GM12878 (cell line): ENCODE results near the gene PRDX1. TPM values are rescaled to one million over a fixed set of nuclear protein-coding genes. Genes with fewer than 3 reads are reported as not detected.

Experiments
- ATAC-seq: fragments of 200-7000 bp; cut with Tn5 transposase; 3 replicates; pipeline ENCODE4 v1.9.1; 2020; ENCODE audit warnings: mild to moderate bottlenecking, moderate library complexity
- BruUV-seq: library from RNA; stranded (reverse); fragments of 400-500 nt; replicated peaks from 2 replicates; lab custom pipeline; 2021; lab: Mats Ljungman, UMichigan
- CTCF ChIA-PET: fragments of 300-600 bp; sonication (Branson Sonifier 250); formaldehyde crosslinking; extraction: SDS; loops from one replicate; lab custom pipeline; 2021; ENCODE audit warnings: inconsistent platforms; lab: Yijun Ruan, JAX
- POLR2A ChIA-PET: fragments of 350-600 bp; formaldehyde crosslinking; extraction: SDS; loops from one replicate; lab custom pipeline; 2021; ENCODE audit warnings: inconsistent platforms; lab: Charles Lee
- RAD21 ChIA-PET: fragments of 300-600 bp; sonication (Branson Sonifier 250); formaldehyde crosslinking; loops from one replicate; lab custom pipeline; 2023; ENCODE audit warnings: antibody characterized with exemption; ENCODE audit not compliant: unreplicated experiment; lab: Charles Lee
- SMC1A ChIA-PET: fragments of 300-600 bp; sonication (Branson Sonifier 250); formaldehyde crosslinking; loops from one replicate; lab custom pipeline; 2023; ENCODE audit not compliant: unreplicated experiment, uncharacterized antibody; lab: Charles Lee
- DNase-seq: peaks from one replicate; pipeline ENCODE4 v3.0.0-alpha.2; 2011; ENCODE audit warnings: low read depth, low spot score
- FAIRE-seq: peaks from 3 replicates; lab custom pipeline; 2011; peaks lifted over from hg19 to GRCh38; lab: Jason Lieb, UNC
- H2AFZ ChIP-seq: 2 replicates; pipeline ENCODE4 v1.6.0; 2011; ENCODE audit warnings: low read depth, low read length, control low read depth; ENCODE audit not compliant: control insufficient read depth
- H3K27ac ChIP-seq: 2 replicates; pipeline ENCODE4 v1.5.1; 2011; ENCODE audit warnings: control low read depth; ENCODE audit not compliant: control insufficient read depth, insufficient read depth
- H3K27me3 ChIP-seq, 2 experiments: replicated peaks in 1 of 2; 2 replicates each; pipeline versions ENCODE4 v1.6.0 to v1.6.1; 2011; ENCODE audit warnings: low read length in 1 of 2; ENCODE audit not compliant: control insufficient read depth in 2 of 2, insufficient read depth in 2 of 2
- H3K36me3 ChIP-seq, 2 experiments: 2 replicates each; pipeline ENCODE4 v1.5.1; 2011; ENCODE audit warnings: low read length in 1 of 2; ENCODE audit not compliant: control insufficient read depth in 2 of 2, insufficient read depth in 2 of 2
- H3K4me1 ChIP-seq: 2 replicates; pipeline ENCODE4 v1.6.1; 2011; ENCODE audit warnings: mild to moderate bottlenecking, low read length, moderate library complexity, mixed read lengths; ENCODE audit not compliant: control insufficient read depth, insufficient read depth
- H3K4me2 ChIP-seq: 2 replicates; pipeline ENCODE4 v1.6.0; 2011; ENCODE audit warnings: control low read depth; ENCODE audit not compliant: control insufficient read depth, insufficient read depth
- H3K4me3 ChIP-seq: fragments of 200-600 bp; sonication (generic); 2 replicates; pipeline ENCODE4 v1.5.1; 2016
- H3K79me2 ChIP-seq: 2 replicates; pipeline ENCODE4 v1.6.0; 2011; ENCODE audit warnings: low read length; ENCODE audit not compliant: control insufficient read depth, insufficient read depth
- H3K9ac ChIP-seq: 2 replicates; pipeline ENCODE4 v1.8.0; 2011; ENCODE audit warnings: low read length, control low read depth, mixed read lengths; ENCODE audit not compliant: control insufficient read depth, insufficient read depth
- H3K9me3 ChIP-seq: replicated peaks from 3 replicates; pipeline ENCODE4 v1.5.1; 2011; ENCODE audit warnings: mild to moderate bottlenecking, low read length; ENCODE audit not compliant: control insufficient read depth, insufficient read depth
- H4K20me1 ChIP-seq: 2 replicates; pipeline ENCODE4 v1.6.0; 2011; ENCODE audit not compliant: control insufficient read depth, insufficient read depth
- KAT2A ChIP-seq: conservative IDR thresholded peaks from 2 replicates; pipeline ENCODE4 v1.6.1; 2011; ENCODE audit warnings: low read depth, low read length; ENCODE audit not compliant: control insufficient read depth
- MEF2A ChIP-seq: IDR thresholded peaks from 2 replicates; pipeline ENCODE4 v1.6.1; 2011; ENCODE audit warnings: low read depth, mild to moderate bottlenecking, low read length, moderate library complexity; ENCODE audit not compliant: insufficient read depth
- NFYA ChIP-seq: IDR thresholded peaks from 2 replicates; pipeline ENCODE4 v1.6.1; 2011; ENCODE audit warnings: low read depth, mild to moderate bottlenecking, low read length, improper control_type of control experiment, borderline replicate concordance
- SP1 ChIP-seq: IDR thresholded peaks from one replicate; pipeline ENCODE4 v1.6.1; 2011; ENCODE audit warnings: low read depth, low read length
- STAT3 ChIP-seq: IDR thresholded peaks from 2 replicates; pipeline ENCODE4 v1.6.1; 2011; ENCODE audit warnings: low read depth, low read length, improper control_type of control experiment
- TAF1 ChIP-seq: IDR thresholded peaks from 2 replicates; pipeline ENCODE4 v1.6.1; 2011; ENCODE audit warnings: mild to moderate bottlenecking, low read depth, low read length, borderline replicate concordance
- TARDBP ChIP-seq: IDR thresholded peaks from 2 replicates; pipeline ENCODE4 v1.6.1; 2016; ENCODE audit warnings: borderline replicate concordance
- TCF7 ChIP-seq: IDR thresholded peaks from 2 replicates; pipeline ENCODE4 v1.6.1; 2014; ENCODE audit warnings: antibody characterized with exemption, borderline replicate concordance
- ZNF24 ChIP-seq: fragments of 450-650 bp; IDR thresholded peaks from 2 replicates; pipeline ENCODE4 v1.6.1; 2017; ENCODE audit warnings: antibody characterized with exemption, mild to moderate bottlenecking
- ZNF274 ChIP-seq: IDR thresholded peaks from one replicate; pipeline ENCODE4 v1.8.0; 2011; ENCODE audit not compliant: insufficient read length, insufficient read depth
- WGBS: methylation state at CpG from one replicate; pipeline ENCODE4 v1.1.6; 2016; ENCODE audit warnings: low lambda C conversion rate; ENCODE audit not compliant: insufficient replicate concordance, insufficient coverage; ENCODE audit errors: missing lambda C conversion rate; 5-methylcytosine and 5-hydroxymethylcytosine counted together
- in situ Hi-C: fragments of 300-500 bp; cut with MboI; formaldehyde crosslinking; loops from 9 replicates; pipeline ENCODE4 v1.14.3; 2018; ENCODE audit warnings: mixed read lengths
- intact Hi-C: fragments of 100-400 bp; cut with micrococcal nuclease; formaldehyde crosslinking; loops from one replicate; pipeline ENCODE4 v1.14.2; 2022; ENCODE audit not compliant: unreplicated experiment
- polyA plus RNA-seq, 11 experiments: library from polyadenylated mRNA; depleted of rRNA in 4 of 11; unstranded in 6 of 11; stranded (reverse) in 5 of 11; fragments of >200 nt; fragmentation: Nextera tagmentation in 4 of 11; fragmentation: Illumina TruSeq in 1 of 11; extraction: Ambion mirVana in 4 of 11; extraction: Trizol in 1 of 11; gene quantifications; 1 replicate in 1 of 11; 2 replicates in 10 of 11; pipeline versions ENCODE4 v1.2.1 to v1.2.3, GENCODE V29; 2011 to 2016; ENCODE audit warnings: inconsistent platforms in 2 of 11, missing spikeins in 2 of 11, low read depth in 1 of 11
- total RNA-seq, 4 experiments: library from RNA; depleted of rRNA in 3 of 4; stranded (reverse); fragments of >200 nt in 3 of 4; fragmentation: Illumina TruSeq in 1 of 4; extraction: Trizol in 1 of 4; gene quantifications; 2 replicates each; pipeline versions ENCODE4 v1.2.1 to v1.2.3, GENCODE V29; 2013 to 2021
- TF ChIP-seq, protein P1 (sequence below): fragments of 150-350 bp; IDR thresholded peaks from 2 replicates; pipeline ENCODE4 v1.6.1; 2016; ENCODE audit warnings: low read depth, low read length

Gene PRDX1
- total and polyA plus RNA-seq, 10 of the 15 experiments (the other 5 are each of a cell fraction or from before 2014, with no cell fraction given): 659 to 1,775 (median 811) TPM

DNA sequence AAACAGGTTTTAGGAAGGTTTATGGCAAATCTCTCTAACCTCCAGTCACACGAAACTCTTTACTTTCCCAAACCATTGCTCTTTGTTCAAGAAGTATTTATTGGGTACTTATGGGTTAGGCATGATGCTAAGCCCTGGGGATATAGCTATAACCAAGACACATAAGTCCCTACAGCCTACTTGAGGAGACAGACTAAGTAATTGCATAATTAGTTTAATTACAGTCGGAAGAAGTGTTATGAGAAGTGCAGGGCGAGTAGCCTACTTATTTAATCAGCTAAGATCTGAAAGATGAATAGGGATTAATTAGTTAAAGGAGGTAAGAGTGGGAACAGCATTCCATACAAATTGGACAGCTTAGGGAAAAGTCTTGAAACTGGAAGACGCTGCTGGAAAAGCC is 48.9 kb upstream of the PRDX1 start:
- no peak overlapping the region for H3K9ac ChIP-seq
- no peaks in the 10 kb centered on the region for H3K9me3 ChIP-seq
- H3K36me3 ChIP-seq: peaks cover 22% of the 10 kb centered on the region in 2 experiments; a peak in 3 of 4 replicates
- ATAC-seq: no peak
- H3K27ac ChIP-seq: no peak overlapping the region
- H4K20me1 ChIP-seq: no peaks in the 10 kb centered on the region
- H3K27me3 ChIP-seq: no peaks in the 10 kb centered on the region
- SMC1A ChIA-PET: interaction anchor here (0.6 to 8.7 kb wide), 19 partner anchors 12 to 309 kb away, joined by 3 to 114 read pairs (median 6); partner anchors contain the start of genes AKR1A1, CCDC163, MMACHC and PRDX1
- no peaks in the 10 kb centered on the region for H3K79me2 ChIP-seq
- FAIRE-seq: no peak
- POLR2A ChIA-PET: interaction anchor here (0.6 to 1.7 kb wide), 4 partner anchors 12 to 280 kb away, joined by 3 to 8 read pairs (median 4); no protein-coding TSS in a partner anchor
- no peaks in the 10 kb centered on the region for H3K4me1 ChIP-seq
- no peak for DNase-seq
- H3K4me3 ChIP-seq: no peak overlapping the region
- no TSS peak for BruUV-seq
- 58% methylated on average over 4 of the region's 4 CpGs for WGBS
- in situ Hi-C loops: no loop called here
- RAD21 ChIA-PET: interaction anchor here (0.6 to 6.6 kb wide), 10 partner anchors 10 to 230 kb away, joined by 3 to 58 read pairs (median 15); partner anchors contain the start of genes CCDC163, MMACHC, NASP and TESK2
- CTCF ChIA-PET: interaction anchor here (0.7 to 11.0 kb wide), 24 partner anchors 11 to 556 kb away, joined by 3 to 212 read pairs (median 11); partner anchors contain the start of genes AKR1A1, CCDC163, GPBP1L1 and MMACHC
- H2AFZ ChIP-seq: no peak overlapping the region
- no peak for TF ChIP-seq MEF2A
- TF ChIP-seq ZNF24: no peak
- TF ChIP-seq ZNF274: no peak
- TF ChIP-seq STAT3: no peak
- TF ChIP-seq KAT2A: no peak
- TF ChIP-seq, protein P1, sequence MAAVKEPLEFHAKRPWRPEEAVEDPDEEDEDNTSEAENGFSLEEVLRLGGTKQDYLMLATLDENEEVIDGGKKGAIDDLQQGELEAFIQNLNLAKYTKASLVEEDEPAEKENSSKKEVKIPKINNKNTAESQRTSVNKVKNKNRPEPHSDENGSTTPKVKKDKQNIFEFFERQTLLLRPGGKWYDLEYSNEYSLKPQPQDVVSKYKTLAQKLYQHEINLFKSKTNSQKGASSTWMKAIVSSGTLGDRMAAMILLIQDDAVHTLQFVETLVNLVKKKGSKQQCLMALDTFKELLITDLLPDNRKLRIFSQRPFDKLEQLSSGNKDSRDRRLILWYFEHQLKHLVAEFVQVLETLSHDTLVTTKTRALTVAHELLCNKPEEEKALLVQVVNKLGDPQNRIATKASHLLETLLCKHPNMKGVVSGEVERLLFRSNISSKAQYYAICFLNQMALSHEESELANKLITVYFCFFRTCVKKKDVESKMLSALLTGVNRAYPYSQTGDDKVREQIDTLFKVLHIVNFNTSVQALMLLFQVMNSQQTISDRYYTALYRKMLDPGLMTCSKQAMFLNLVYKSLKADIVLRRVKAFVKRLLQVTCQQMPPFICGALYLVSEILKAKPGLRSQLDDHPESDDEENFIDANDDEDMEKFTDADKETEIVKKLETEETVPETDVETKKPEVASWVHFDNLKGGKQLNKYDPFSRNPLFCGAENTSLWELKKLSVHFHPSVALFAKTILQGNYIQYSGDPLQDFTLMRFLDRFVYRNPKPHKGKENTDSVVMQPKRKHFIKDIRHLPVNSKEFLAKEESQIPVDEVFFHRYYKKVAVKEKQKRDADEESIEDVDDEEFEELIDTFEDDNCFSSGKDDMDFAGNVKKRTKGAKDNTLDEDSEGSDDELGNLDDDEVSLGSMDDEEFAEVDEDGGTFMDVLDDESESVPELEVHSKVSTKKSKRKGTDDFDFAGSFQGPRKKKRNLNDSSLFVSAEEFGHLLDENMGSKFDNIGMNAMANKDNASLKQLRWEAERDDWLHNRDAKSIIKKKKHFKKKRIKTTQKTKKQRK: no peak
- TF ChIP-seq SP1: no peak
- TF ChIP-seq NFYA: no peak
- TF ChIP-seq TCF7: no peak
- no peak for TF ChIP-seq TARDBP
- TF ChIP-seq TAF1: no peak
- TF ChIP-seq, all 136 proteins: peak for 0
- intact Hi-C loops: loop anchor here (1.0 to 5.0 kb wide), 3 partner anchors 50 to 208 kb away; partner anchors contain the start of gene PRDX1
- no peak overlapping the region for H3K4me2 ChIP-seq
